A549 (cell line): Measurements from ENCODE around the gene HOXD11. TPM values are rescaled to one million over a fixed set of nuclear protein-coding genes. Genes with fewer than 3 reads are reported as not detected.

Experiments
- ATAC-seq, 2 experiments: fragments of 200-7000 bp in 1 of 2; fragments of >200 bp in 1 of 2; cut with Nextera tagmentation in 1 of 2; cut with Tn5 transposase in 1 of 2; 3 replicates each; pipeline versions ENCODE4 v1.8.0 to v1.9.1; 2018 to 2020; ENCODE audit warnings: mild to moderate bottlenecking in 1 of 2, moderate library complexity in 1 of 2
- CTCF ChIA-PET: fragments of 300-600 bp; sonication (Branson Sonifier 250); formaldehyde crosslinking; extraction: SDS; loops from one replicate; lab custom pipeline; 2021; ENCODE audit warnings: antibody characterized with exemption, inconsistent platforms; lab: Yijun Ruan, JAX
- POLR2A ChIA-PET: fragments of 350-600 bp; formaldehyde crosslinking; extraction: SDS; loops from one replicate; lab custom pipeline; 2021; ENCODE audit warnings: antibody characterized with exemption, inconsistent platforms; lab: Yijun Ruan, JAX
- DNase-seq, 2 experiments: peaks; one replicate each; pipeline versions ENCODE4 v3.0.0 to v3.0.0-alpha.2; 2011 to 2016; ENCODE audit warnings: low read depth in 1 of 2, low spot score in 1 of 2
- FAIRE-seq: peaks from 2 replicates; lab custom pipeline; 2011; peaks lifted over from hg19 to GRCh38; lab: Jason Lieb, UNC
- H3K27ac ChIP-seq, 2 experiments: fragments of >200 bp; sonication (Bioruptor Twin); formaldehyde crosslinking; 3 replicates each; pipeline ENCODE4 v1.5.1; 2016 to 2017
- H3K4me1 ChIP-seq: fragments of >200 bp; sonication (Bioruptor Twin); formaldehyde crosslinking; 3 replicates; pipeline ENCODE4 v1.6.1; 2016
- H3K4me2 ChIP-seq: fragments of >200 bp; sonication (Bioruptor Twin); formaldehyde crosslinking; 3 replicates; pipeline ENCODE4 v1.6.1; 2016
- H3K4me3 ChIP-seq: fragments of >200 bp; sonication (Bioruptor Twin); formaldehyde crosslinking; 3 replicates; pipeline ENCODE4 v1.5.1; 2016
- H3K9me3 ChIP-seq: fragments of >200 bp; sonication (Bioruptor Twin); formaldehyde crosslinking; 3 replicates; pipeline ENCODE4 v1.6.1; 2016
- CBX2 ChIP-seq: fragments of 200-600 bp; sonication (generic); IDR thresholded peaks from 2 replicates; pipeline ENCODE4 v1.6.1; 2016; ENCODE audit warnings: low read depth, mild to moderate bottlenecking, borderline replicate concordance
- CEBPB ChIP-seq, 2 experiments: fragments of >200 bp in 1 of 2; sonication (Bioruptor Twin) in 1 of 2; formaldehyde crosslinking in 1 of 2; IDR thresholded peaks; 2 replicates each; pipeline ENCODE4 v1.6.1; 2012 to 2016
- CHD2 ChIP-seq: fragments of 150-350 bp; IDR thresholded peaks from 2 replicates; pipeline ENCODE4 v1.6.1; 2014; ENCODE audit warnings: low read length; ENCODE audit not compliant: partially characterized antibody
- CTCF ChIP-seq: fragments of >200 bp; sonication (Bioruptor Twin); formaldehyde crosslinking; IDR thresholded peaks from 3 replicates; pipeline ENCODE4 v1.5.1; 2016
- EHMT2 ChIP-seq: fragments of 200-600 bp; sonication (generic); IDR thresholded peaks from 2 replicates; pipeline ENCODE4 v1.6.1; 2016; ENCODE audit warnings: antibody characterized with exemption, low read depth, mild to moderate bottlenecking, moderate library complexity
- EP300 ChIP-seq, 2 experiments: fragments of >200 bp; sonication (Bioruptor Twin); formaldehyde crosslinking; IDR thresholded peaks; 2 replicates in 1 of 2; 3 replicates in 1 of 2; pipeline ENCODE4 v1.6.1; 2016 to 2017
- FOSB ChIP-seq: fragments of 250-450 bp; sonication (Bioruptor Pico); IDR thresholded peaks from 2 replicates; pipeline ENCODE4 v1.5.0; 2020; ENCODE audit warnings: mild to moderate bottlenecking, moderate library complexity
- GATA3 ChIP-seq: IDR thresholded peaks from 2 replicates; pipeline ENCODE4 v1.6.1; 2012; ENCODE audit warnings: borderline replicate concordance
- HEYL ChIP-seq: fragments of 250-450 bp; sonication (Bioruptor Pico); IDR thresholded peaks from 2 replicates; pipeline ENCODE4 v1.8.0; 2021; ENCODE audit warnings: mild to moderate bottlenecking, moderate library complexity
- HMGXB4 ChIP-seq: fragments of 250-450 bp; sonication (Bioruptor Pico); IDR thresholded peaks from 2 replicates; pipeline ENCODE4 v1.5.0; 2021; ENCODE audit warnings: mild to moderate bottlenecking, moderate library complexity, borderline replicate concordance
- HOXA7 ChIP-seq: fragments of 250-450 bp; sonication (Bioruptor Pico); IDR thresholded peaks from 2 replicates; pipeline ENCODE4 v1.5.0; 2020; ENCODE audit warnings: mild to moderate bottlenecking, moderate library complexity
- KDM1A ChIP-seq: fragments of 200-600 bp; sonication (generic); IDR thresholded peaks from 2 replicates; pipeline ENCODE4 v1.6.1; 2016; ENCODE audit warnings: low read depth, mild to moderate bottlenecking
- MAX ChIP-seq: IDR thresholded peaks from 2 replicates; pipeline ENCODE4 v1.6.1; 2012
- MYC ChIP-seq: IDR thresholded peaks from 2 replicates; pipeline ENCODE4 v1.6.1; 2012; ENCODE audit warnings: mild to moderate bottlenecking, inconsistent platforms, low read length, improper control_type of control experiment, borderline replicate concordance
- RAD21 ChIP-seq, 2 experiments: fragments of >200 bp in 1 of 2; sonication (Bioruptor Twin) in 1 of 2; formaldehyde crosslinking in 1 of 2; IDR thresholded peaks in 1 of 2; conservative IDR thresholded peaks in 1 of 2; 2 replicates in 1 of 2; 3 replicates in 1 of 2; pipeline ENCODE4 v1.6.1; 2012 to 2018; ENCODE audit warnings: inconsistent platforms in 1 of 2
- RCOR1 ChIP-seq: fragments of 150-350 bp; IDR thresholded peaks from 2 replicates; pipeline ENCODE4 v1.6.1; 2014; ENCODE audit warnings: antibody characterized with exemption, low read length, low read depth
- REST ChIP-seq: fragments of 200-600 bp; sonication (generic); IDR thresholded peaks from 2 replicates; pipeline ENCODE4 v1.6.1; 2016; ENCODE audit warnings: antibody characterized with exemption, mild to moderate bottlenecking, moderate library complexity
- RFX5 ChIP-seq: fragments of 450-650 bp; IDR thresholded peaks from 2 replicates; pipeline ENCODE4 v1.7.1; 2014; ENCODE audit warnings: antibody characterized with exemption, mild to moderate bottlenecking, moderate library complexity
- RNF2 ChIP-seq: fragments of 200-600 bp; sonication (generic); IDR thresholded peaks from 2 replicates; pipeline ENCODE4 v1.6.1; 2016; ENCODE audit warnings: low read depth, mild to moderate bottlenecking, antibody characterized with exemption, moderate library complexity, borderline replicate concordance
- SREBF2 ChIP-seq: fragments of 450-650 bp; IDR thresholded peaks from 2 replicates; pipeline ENCODE4 v1.6.1; 2014; ENCODE audit warnings: mild to moderate bottlenecking, moderate library complexity
- ZC3H11A ChIP-seq: fragments of 450-650 bp; IDR thresholded peaks from 2 replicates; pipeline ENCODE4 v1.6.1; 2014; ENCODE audit warnings: antibody characterized with exemption, mild to moderate bottlenecking
- WGBS: methylation state at CpG from one replicate; pipeline ENCODE4 v1.1.6; 2017; ENCODE audit errors: missing lambda C conversion rate; 5-methylcytosine and 5-hydroxymethylcytosine counted together
- polyA plus RNA-seq, 4 experiments: library from polyadenylated mRNA; depleted of rRNA in 3 of 4; stranded (reverse); fragments of >200 nt; fragmentation: RNase III in 1 of 4; extraction: RNeasy Plus Mini Kit Qiagen cat#74134 plus additional on column Dnase treatment in 1 of 4; gene quantifications; 2 replicates in 3 of 4; 3 replicates in 1 of 4; pipeline ENCODE4 v1.2.3, GENCODE V29; 2011 to 2017
- TF ChIP-seq, protein P1 (sequence below): fragments of >200 bp; sonication (Bioruptor Twin); formaldehyde crosslinking; IDR thresholded peaks from 3 replicates; pipeline ENCODE4 v1.6.1; 2016

The HOXD11 gene
- polyA plus RNA-seq, 2 of the 4 experiments (the other 2 are of a cell fraction), result 2.6 to 4.8 TPM

DNA sequence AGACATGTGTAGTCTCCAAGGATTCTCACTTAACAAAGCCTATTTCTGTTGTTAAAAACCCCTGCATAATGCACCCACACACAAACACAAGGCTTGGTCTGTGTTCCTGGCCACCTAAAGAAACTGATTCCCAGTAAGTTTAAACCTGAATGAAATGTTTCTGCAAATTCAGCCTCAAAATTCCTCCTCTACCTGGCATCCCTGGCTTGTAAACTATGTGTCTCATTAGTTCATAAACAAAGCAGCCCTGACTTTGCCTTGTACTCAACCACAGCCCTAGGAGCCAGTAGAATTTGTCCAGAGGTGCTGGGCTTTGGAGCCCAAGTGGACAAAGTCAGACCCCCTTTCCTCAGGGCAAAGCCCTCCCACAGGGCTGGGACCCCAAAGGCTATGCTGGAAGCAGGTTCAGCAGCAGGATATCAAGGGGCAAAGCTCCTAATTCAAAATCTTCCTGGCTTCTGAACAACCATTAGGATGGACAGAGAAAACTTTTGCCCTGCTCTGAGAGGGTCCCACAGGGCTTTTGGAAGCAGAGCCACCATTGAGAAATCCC, 17.2 kb upstream of the HOXD11 start:
- POLR2A ChIA-PET, result no interaction called here
- Histone ChIP-seq H3K4me2 (no peak overlapping the region), H3K9me3 (no peaks in the 10 kb centered on the region), H3K4me3 (no peak overlapping the region), H3K27ac (no peak overlapping the region), H3K4me1 (peaks cover 7% of the 10 kb centered on the region; the same call in 1 of the 3 replicates)
- ATAC-seq (no peak), FAIRE-seq (no peak), DNase-seq (no peak)
- CTCF ChIA-PET, result interaction anchor here (2.3 kb wide), 1 partner anchor 10 kb away, joined by 13 read pairs; no protein-coding TSS in a partner anchor
- TF ChIP-seq EHMT2, result no peak
- TF ChIP-seq SREBF2, result no peak
- TF ChIP-seq EP300 (IDR thresholded peaks at IDR 0.05), result no peak
- TF ChIP-seq GATA3, result no peak
- TF ChIP-seq MYC, result no peak
- no peak for TF ChIP-seq HEYL (CRISPR knock-in tag)
- no peak for TF ChIP-seq HOXA7 (CRISPR knock-in tag)
- no peak for TF ChIP-seq FOSB (CRISPR knock-in tag)
- no peak for TF ChIP-seq MAX
- TF ChIP-seq CBX2, result no peak
- no peak for TF ChIP-seq REST
- TF ChIP-seq CTCF, result no peak

DNA sequence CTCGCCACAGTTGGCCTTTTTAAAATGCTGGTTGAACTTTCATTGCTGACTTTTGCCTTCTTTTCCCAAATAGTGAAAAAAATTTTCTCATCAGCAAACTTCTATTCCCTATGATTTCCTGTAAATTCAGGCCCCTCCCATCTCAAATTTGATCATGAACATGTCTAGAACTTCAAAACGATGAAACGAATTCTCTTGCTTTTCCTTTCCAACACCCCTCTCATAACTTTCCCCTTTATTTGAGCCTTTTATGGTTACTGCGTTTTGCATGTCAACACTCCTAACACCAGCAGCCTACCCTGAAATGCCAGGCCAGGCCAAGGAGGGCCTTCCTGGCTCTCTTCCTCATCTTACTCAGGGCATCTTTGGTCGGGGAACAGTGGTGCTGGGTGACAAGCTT, 16.2 kb upstream of the HOXD11 start:
- FAIRE-seq (no peak), ATAC-seq (no peak), DNase-seq (no peak)
- Histone ChIP-seq H3K27ac (no peak overlapping the region), H3K4me1 (peaks cover 5% of the 10 kb centered on the region; the same call in 1 of the 3 replicates), H3K9me3 (no peaks in the 10 kb centered on the region), H3K4me2 (no peak overlapping the region), H3K4me3 (no peak overlapping the region)
- POLR2A ChIA-PET, result no interaction called here
- 60% methylated on average over 5 of the region's 5 CpGs for WGBS
- TF ChIP-seq RCOR1 (no peak), HEYL (CRISPR knock-in tag) (no peak), KDM1A (no peak), CEBPB (IDR thresholded peaks at IDR 0.05) (no peak), ZC3H11A (no peak), RAD21 (conservative IDR thresholded peaks at IDR 0.05 in 1 of 2, IDR thresholded peaks at IDR 0.05 in 1 of 2) (no peak), RFX5 (no peak), CHD2 (no peak), RNF2 (no peak), HMGXB4 (no peak)
- TF ChIP-seq, protein P1, sequence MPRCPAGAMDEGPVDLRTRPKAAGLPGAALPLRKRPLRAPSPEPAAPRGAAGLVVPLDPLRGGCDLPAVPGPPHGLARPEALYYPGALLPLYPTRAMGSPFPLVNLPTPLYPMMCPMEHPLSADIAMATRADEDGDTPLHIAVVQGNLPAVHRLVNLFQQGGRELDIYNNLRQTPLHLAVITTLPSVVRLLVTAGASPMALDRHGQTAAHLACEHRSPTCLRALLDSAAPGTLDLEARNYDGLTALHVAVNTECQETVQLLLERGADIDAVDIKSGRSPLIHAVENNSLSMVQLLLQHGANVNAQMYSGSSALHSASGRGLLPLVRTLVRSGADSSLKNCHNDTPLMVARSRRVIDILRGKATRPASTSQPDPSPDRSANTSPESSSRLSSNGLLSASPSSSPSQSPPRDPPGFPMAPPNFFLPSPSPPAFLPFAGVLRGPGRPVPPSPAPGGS, result no peak
- CTCF ChIA-PET, result interaction anchor here (1.4 to 2.2 kb wide), 3 partner anchors 11 to 401 kb away, joined by 4 to 8 read pairs (median 6); no protein-coding TSS in a partner anchor
